Lower leg skin (tissue), 3 donors: ENCODE measurements around the gene BCAS4.

Experiments used
- CTCF ChIP-seq, 3 donors: fragments of 450-650 bp; IDR thresholded peaks; one replicate each; pipeline ENCODE4 v1.5.1; 2016; ENCODE audit warnings: antibody characterized with exemption in 3 of 3, mild to moderate bottlenecking in 3 of 3, moderate library complexity in 2 of 3
- POLR2A ChIP-seq, 2 donors: fragments of 450-650 bp; IDR thresholded peaks; one replicate each; pipeline ENCODE4 v1.6.1; 2016 to 2017; ENCODE audit warnings: antibody characterized with exemption in 2 of 2, mild to moderate bottlenecking in 1 of 2, moderate library complexity in 1 of 2

GRCh38 chr20:50868509-50869495 lies 73.9 kb downstream of the BCAS4 start:
- TF ChIP-seq CTCF (IDR thresholded peaks at IDR 0.05) (no peak), POLR2A (IDR thresholded peaks at IDR 0.05) (no peak)
